HG02623 (cell line): ENCODE data around the gene SLC38A9.
"Not testable (repeated sequence)": the region's sequence is repeated elsewhere in the genome, so short reads cannot be mapped to it uniquely, and the experiment has no call there.

Experiments
- ATAC-seq: cut with Tn5 transposase; IDR thresholded peaks from one replicate; pipeline ENCODE4 v1.9.1; 2021; ENCODE audit warnings: moderate library complexity; ENCODE audit not compliant: unreplicated experiment

The SLC38A9 gene

GRCh38 chr5:55613112-55613868, 98.8 kb downstream of the SLC38A9 start:
- ATAC-seq: no peak

- ATAC-seq: no peak
Observed at GRCh38 chr5:55610542-55610941, 101.6 kb downstream of the SLC38A9 start.

GRCh38 chr5:55609413-55609812, 102.7 kb downstream of the SLC38A9 start:
- no peak for ATAC-seq

- ATAC-seq: no peak
Observed at GRCh38 chr5:55608595-55609349, 103.4 kb downstream of the SLC38A9 start.

- ATAC-seq: not testable (repeated sequence)
Observed at GRCh38 chr5:55607309-55607708, 104.8 kb downstream of the SLC38A9 start.

- ATAC-seq: no peak
Observed at GRCh38 chr5:55604611-55605067, 107.5 kb downstream of the SLC38A9 start.

- ATAC-seq: no peak
Observed at GRCh38 chr5:55603922-55604321, 108.2 kb downstream of the SLC38A9 start.

GRCh38 chr5:55601628-55602027, 110.5 kb downstream of the SLC38A9 start:
- ATAC-seq: no peak

- no peak for ATAC-seq
Observed at GRCh38 chr5:55601204-55601618, 110.9 kb downstream of the SLC38A9 start.

GRCh38 chr5:55600497-55601203, 111.5 kb downstream of the SLC38A9 start:
- ATAC-seq: peak; percentile 52

GRCh38 chr5:55600086-55600485, 112.0 kb downstream of the SLC38A9 start:
- no peak for ATAC-seq

GRCh38 chr5:55599148-55600050, 112.7 kb downstream of the SLC38A9 start:
- no peak for ATAC-seq

- ATAC-seq: no peak
Observed at GRCh38 chr5:55597014-55597981, 114.8 kb downstream of the SLC38A9 start.

GRCh38 chr5:55594671-55595070, 117.5 kb downstream of the SLC38A9 start:
- ATAC-seq: no peak

GRCh38 chr5:55593115-55593472, 119.0 kb downstream of the SLC38A9 start:
- ATAC-seq: no peak

- no peak for ATAC-seq
Observed at GRCh38 chr5:55592388-55593114, 119.6 kb downstream of the SLC38A9 start.

GRCh38 chr5:55591686-55592085, 120.4 kb downstream of the SLC38A9 start:
- ATAC-seq: no peak

- no peak for ATAC-seq
Observed at GRCh38 chr5:55585206-55585610, 126.9 kb downstream of the SLC38A9 start.
